BE2C (cell line): ENCODE results near the gene ODAD2.
"Not testable (repeated sequence)": the region's sequence is repeated elsewhere in the genome, so short reads cannot be mapped to it uniquely, and the experiment has no call there.

Experiments
- DNase-seq: peaks from one replicate; pipeline ENCODE4 v3.0.0-alpha.2; 2020
- H3K27me3 ChIP-seq: fragments of 250-450 bp; sonication (Bioruptor Pico); 2 replicates; pipeline ENCODE4 v1.5.1; 2020; ENCODE audit warnings: mild to moderate bottlenecking
- H3K36me3 ChIP-seq: fragments of 250-450 bp; sonication (Bioruptor Pico); 2 replicates; pipeline ENCODE4 v1.5.1; 2020; ENCODE audit warnings: mild to moderate bottlenecking
- H3K4me1 ChIP-seq: fragments of 250-450 bp; sonication (Bioruptor Pico); 2 replicates; pipeline ENCODE4 v1.5.1; 2020
- H3K4me3 ChIP-seq: 2 replicates; pipeline ENCODE4 v1.5.1; 2011; ENCODE audit warnings: low read depth, low read length
- H3K9me3 ChIP-seq: fragments of 250-450 bp; sonication (Bioruptor Pico); 2 replicates; pipeline ENCODE4 v1.5.1; 2020
- TF ChIP-seq, protein P1 (sequence below): IDR thresholded peaks from 2 replicates; pipeline ENCODE4 v1.5.1; 2012; ENCODE audit warnings: mild to moderate bottlenecking, low read depth, low read length

ODAD2 gene

GRCh38 chr10:27911539-27911938 is 87.3 kb downstream of the ODAD2 start:
- H3K4me1 ChIP-seq, result no peaks in the 10 kb centered on the region
- H3K36me3 ChIP-seq, result no peaks in the 10 kb centered on the region
- H3K27me3 ChIP-seq, result no peaks in the 10 kb centered on the region
- DNase-seq, result no peak
- no peak overlapping the region for H3K4me3 ChIP-seq
- H3K9me3 ChIP-seq, result no peaks in the 10 kb centered on the region
- TF ChIP-seq, protein P1, sequence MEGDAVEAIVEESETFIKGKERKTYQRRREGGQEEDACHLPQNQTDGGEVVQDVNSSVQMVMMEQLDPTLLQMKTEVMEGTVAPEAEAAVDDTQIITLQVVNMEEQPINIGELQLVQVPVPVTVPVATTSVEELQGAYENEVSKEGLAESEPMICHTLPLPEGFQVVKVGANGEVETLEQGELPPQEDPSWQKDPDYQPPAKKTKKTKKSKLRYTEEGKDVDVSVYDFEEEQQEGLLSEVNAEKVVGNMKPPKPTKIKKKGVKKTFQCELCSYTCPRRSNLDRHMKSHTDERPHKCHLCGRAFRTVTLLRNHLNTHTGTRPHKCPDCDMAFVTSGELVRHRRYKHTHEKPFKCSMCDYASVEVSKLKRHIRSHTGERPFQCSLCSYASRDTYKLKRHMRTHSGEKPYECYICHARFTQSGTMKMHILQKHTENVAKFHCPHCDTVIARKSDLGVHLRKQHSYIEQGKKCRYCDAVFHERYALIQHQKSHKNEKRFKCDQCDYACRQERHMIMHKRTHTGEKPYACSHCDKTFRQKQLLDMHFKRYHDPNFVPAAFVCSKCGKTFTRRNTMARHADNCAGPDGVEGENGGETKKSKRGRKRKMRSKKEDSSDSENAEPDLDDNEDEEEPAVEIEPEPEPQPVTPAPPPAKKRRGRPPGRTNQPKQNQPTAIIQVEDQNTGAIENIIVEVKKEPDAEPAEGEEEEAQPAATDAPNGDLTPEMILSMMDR, result no peak

- Histone ChIP-seq H3K4me1 (no peaks in the 10 kb centered on the region), H3K9me3 (no peaks in the 10 kb centered on the region), H3K36me3 (no peaks in the 10 kb centered on the region), H3K4me3 (no peak overlapping the region), H3K27me3 (no peaks in the 10 kb centered on the region)
- DNase-seq, result no peak
- TF ChIP-seq, protein P1, result no peak
Measured at GRCh38 chr10:27911011-27911410, 87.9 kb downstream of the ODAD2 start.

GRCh38 chr10:27908231-27908630 is 90.6 kb downstream of the ODAD2 start:
- H3K9me3 ChIP-seq, result no peaks in the 10 kb centered on the region
- DNase-seq, result no peak

GRCh38 chr10:27899485-27899884 is 99.4 kb downstream of the ODAD2 start:
- not testable (repeated sequence) for H3K4me3 ChIP-seq, H3K27me3 ChIP-seq, H3K9me3 ChIP-seq, H3K4me1 ChIP-seq, H3K36me3 ChIP-seq, DNase-seq

More at GRCh38 chr10:27908231-27908630, 90.6 kb downstream of the ODAD2 start:
- H3K36me3 ChIP-seq, result no peaks in the 10 kb centered on the region
- no peaks in the 10 kb centered on the region for H3K4me1 ChIP-seq
- H3K27me3 ChIP-seq, result no peaks in the 10 kb centered on the region
- TF ChIP-seq, protein P1, result no peak
- no peak overlapping the region for H3K4me3 ChIP-seq

- TF ChIP-seq, protein P1, result no peak
- H3K9me3 ChIP-seq, result no peaks in the 10 kb centered on the region
- H3K27me3 ChIP-seq, result no peaks in the 10 kb centered on the region
- no peaks in the 10 kb centered on the region for H3K36me3 ChIP-seq
- H3K4me3 ChIP-seq, result no peak overlapping the region
- no peak for DNase-seq
- H3K4me1 ChIP-seq, result no peaks in the 10 kb centered on the region
Measured at GRCh38 chr10:27899058-27899457, 99.8 kb downstream of the ODAD2 start.

GRCh38 chr10:27893358-27893954 is 105.4 kb downstream of the ODAD2 start:
- no peak overlapping the region for H3K4me3 ChIP-seq
- no peaks in the 10 kb centered on the region for H3K4me1 ChIP-seq
- no peaks in the 10 kb centered on the region for H3K27me3 ChIP-seq
- TF ChIP-seq, protein P1, result no peak
- DNase-seq, result no peak
- no peaks in the 10 kb centered on the region for H3K36me3 ChIP-seq
- H3K9me3 ChIP-seq, result no peaks in the 10 kb centered on the region
